HG03135 (cell line): ENCODE measurements around the gene KCNAB2.
A peak's percentile ranks its signal among the peaks of the same experiment; 100 is the strongest.

Experiments used
- ATAC-seq: cut with Tn5 transposase; IDR thresholded peaks from one replicate; pipeline ENCODE4 v1.9.1; 2021; ENCODE audit warnings: mild to moderate bottlenecking, moderate library complexity; ENCODE audit not compliant: unreplicated experiment

KCNAB2 gene

DNA sequence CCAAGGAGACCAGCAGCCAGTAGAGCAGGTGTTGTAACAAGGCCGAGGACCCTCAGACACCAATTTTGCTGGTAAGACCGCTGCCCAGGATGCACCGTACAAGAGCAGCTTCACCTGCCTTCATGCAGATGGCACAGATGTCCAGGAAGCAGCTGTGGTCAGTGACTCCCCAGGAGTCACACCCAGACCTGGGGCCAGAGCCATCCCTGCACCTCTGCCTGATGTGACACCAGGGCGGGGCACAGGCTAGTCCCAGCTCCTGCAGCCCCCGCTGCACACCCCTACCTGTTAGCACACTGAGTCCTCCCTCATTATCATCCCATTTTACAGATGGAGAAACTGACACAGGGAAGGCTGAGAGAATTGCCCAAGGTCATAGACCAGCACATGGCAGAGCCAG is 16.3 kb upstream of the KCNAB2 start:
- no peak for ATAC-seq

GRCh38 chr1:6030132-6030531 is 15.6 kb upstream of the KCNAB2 start:
- ATAC-seq = no peak

DNA sequence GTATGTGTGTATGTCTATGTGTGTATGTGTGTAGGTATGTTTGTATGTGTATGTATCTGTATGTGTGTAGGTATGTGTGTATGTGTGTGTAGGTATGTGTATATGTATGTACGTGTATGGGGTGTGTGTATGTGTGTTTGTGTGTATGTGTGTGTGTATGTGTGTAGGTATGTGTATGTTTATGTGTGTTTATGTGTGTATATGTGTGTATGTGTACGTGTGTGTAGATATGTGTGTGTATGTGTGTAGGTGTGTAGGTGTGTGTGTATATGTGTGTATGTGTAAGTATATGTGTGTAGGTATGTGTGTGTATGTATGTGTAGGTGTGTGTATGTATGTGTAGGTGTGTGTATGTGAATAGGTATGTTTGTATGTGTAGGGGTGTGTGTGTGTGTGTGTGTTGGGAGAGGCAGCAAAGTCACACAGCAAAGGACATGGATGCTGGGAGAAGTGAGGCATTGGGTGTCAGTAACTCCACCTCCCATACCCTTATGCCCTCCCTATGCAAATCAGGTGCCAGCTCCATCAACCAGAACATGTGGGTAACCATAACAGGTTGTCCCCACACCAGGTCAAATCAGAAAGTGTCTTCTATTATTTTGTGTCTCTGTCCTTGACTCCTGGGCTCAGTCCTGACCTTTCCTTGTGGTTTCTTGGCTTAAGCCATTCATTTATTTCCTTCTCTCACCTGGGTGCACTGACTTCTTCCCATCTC is 15.0 kb upstream of the KCNAB2 start:
- no peak for ATAC-seq

DNA sequence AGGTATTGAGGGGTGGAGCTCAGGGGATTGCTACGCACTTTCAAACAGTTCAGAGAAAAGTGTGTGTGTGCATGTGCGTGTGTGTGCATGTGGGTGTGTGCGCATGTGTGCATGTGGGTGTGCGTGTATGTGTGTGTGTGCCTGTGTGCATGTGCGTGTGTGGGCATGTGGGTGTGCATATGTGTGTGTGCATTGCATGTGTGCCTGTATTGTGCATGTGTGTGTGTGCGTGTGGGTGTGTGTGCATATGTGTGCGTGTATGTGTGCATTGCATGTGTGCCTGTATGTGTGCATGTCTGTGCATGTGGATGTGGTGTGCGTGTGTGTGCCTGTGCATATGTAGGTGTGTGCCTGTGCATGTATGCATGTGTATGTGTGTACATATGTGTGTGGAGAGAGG is 12.6 kb upstream of the KCNAB2 start:
- no peak for ATAC-seq

GRCh38 chr1:6033986-6034749 is 11.5 kb upstream of the KCNAB2 start:
- ATAC-seq = no peak

GRCh38 chr1:6034750-6035096 is 11.0 kb upstream of the KCNAB2 start:
- no peak for ATAC-seq

- ATAC-seq = no peak
These were observed 10.4 kb upstream of the KCNAB2 start for GRCh38 chr1:6035303-6035702.

GRCh38 chr1:6035719-6036118 is 10.0 kb upstream of the KCNAB2 start:
- no peak for ATAC-seq

GRCh38 chr1:6037338-6037762 is 8.3 kb upstream of the KCNAB2 start:
- ATAC-seq = peak; percentile 76

- no peak for ATAC-seq
These were observed 7.1 kb upstream of the KCNAB2 start for GRCh38 chr1:6038603-6039002.

DNA sequence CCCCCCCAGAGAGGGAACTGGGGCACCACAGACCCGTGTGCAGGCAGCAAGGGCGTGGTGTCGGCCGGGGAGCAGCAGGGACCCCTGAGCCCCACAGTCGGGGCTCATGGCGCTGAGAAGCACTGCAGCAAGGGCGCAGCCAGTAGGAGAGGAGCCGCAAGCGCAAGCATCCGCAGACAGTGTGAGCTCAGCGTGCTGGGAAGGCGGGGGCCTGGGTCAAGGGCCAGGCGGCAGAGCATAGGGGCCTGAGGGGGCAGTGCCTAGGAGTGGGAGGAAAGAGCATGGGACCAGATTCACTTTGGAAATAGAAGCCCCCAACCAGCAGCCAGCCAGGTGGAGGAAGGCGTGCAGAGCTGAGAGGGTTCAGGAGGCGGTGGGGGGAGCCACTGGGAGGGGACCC is 6.7 kb upstream of the KCNAB2 start:
- no peak for ATAC-seq

GRCh38 chr1:6040444-6040843 is 5.2 kb upstream of the KCNAB2 start:
- ATAC-seq = no peak

DNA sequence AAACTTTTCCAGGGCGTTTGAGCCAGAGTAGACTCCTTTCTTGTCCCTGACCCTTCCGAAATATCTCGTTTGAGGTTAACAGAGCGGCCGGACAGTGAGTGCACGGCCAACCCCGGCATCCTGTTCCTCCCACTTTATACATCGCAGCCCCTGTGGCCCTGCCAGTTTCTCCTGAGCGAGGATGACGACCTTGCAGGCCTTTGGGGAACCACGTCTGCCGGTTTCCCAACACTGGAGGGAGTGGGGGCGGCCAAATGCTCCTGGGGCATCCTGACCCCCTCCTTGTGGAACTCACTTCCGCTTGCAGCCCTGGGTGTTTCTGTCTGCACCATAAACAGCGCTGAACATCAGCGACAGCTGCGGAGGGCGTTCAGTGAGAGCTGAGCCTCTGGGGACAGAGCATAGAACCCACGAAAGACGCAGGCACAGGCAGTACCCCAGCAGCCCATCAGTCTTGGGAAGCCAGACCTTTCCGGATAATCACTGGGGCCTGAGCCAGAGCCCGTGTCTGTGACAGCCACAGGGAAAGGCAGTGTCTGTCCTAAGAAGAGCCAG is 4.8 kb upstream of the KCNAB2 start:
- ATAC-seq = no peak

GRCh38 chr1:6041432-6042062 is 4.1 kb upstream of the KCNAB2 start:
- no peak for ATAC-seq

DNA sequence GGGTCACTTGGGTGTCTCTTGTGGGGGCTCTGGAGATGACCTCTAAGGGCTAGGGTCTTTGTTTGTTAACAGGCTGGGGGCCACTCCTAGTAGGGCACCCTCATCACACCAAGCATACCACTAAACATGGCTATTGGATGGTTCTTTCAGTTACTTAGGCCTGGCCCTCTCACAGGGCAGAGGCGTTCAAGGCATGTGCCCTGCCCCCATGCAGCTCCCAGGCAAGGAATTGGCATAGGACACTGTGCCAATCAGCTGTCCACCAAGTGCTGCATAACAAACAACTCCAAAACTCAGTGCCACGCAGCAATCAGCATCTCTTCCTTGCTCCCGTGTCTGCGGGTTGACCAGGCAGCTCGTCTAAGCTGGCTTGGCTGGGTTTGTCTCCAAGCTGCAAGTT is 2.1 kb upstream of the KCNAB2 start:
- no peak for ATAC-seq

- ATAC-seq = no peak
These were observed 1.1 kb upstream of the KCNAB2 start for GRCh38 chr1:6044481-6045109.

DNA sequence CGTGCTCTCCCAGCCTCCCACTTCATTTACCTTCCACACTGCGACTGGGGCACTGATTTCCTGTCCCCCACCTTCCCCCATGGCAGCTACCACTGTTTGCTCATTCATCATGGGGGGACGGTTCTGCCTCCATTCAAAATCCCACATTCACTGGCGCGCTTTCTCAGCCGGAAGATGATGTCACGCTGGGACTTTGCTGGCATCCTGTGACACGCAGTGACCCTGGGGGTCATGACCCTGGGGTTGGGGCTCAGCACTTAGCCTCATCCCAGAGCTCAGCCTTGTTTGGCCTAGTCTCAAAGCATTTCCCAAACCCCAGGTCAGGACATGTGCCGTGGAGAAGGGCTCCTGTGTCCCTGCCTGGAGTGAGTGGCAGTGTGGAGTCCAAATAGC is 582 bp upstream of the KCNAB2 start:
- no peak for ATAC-seq

DNA sequence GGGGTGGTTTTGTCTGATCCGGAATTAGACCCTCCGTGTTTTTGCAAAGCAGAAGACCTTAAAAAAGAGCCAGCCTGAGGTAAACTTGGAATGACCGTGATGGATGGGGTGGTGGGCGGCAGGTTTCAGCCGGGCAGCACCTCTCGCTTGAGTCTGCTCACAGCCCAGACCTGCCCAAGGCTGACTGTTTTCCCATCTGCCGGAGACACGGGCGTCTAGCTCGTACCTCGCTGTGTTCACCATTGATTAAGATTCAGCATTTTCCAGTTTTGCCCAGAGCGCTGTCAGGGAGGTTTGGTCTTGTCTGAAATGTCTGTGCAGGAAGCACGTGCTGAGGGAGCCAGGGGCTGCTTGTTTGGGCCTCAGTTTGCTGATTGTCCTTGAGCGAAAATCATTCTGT is 591 bp downstream of the KCNAB2 start:
- ATAC-seq = no peak

GRCh38 chr1:6048179-6048867 is 2.6 kb downstream of the KCNAB2 start:
- ATAC-seq = no peak

DNA sequence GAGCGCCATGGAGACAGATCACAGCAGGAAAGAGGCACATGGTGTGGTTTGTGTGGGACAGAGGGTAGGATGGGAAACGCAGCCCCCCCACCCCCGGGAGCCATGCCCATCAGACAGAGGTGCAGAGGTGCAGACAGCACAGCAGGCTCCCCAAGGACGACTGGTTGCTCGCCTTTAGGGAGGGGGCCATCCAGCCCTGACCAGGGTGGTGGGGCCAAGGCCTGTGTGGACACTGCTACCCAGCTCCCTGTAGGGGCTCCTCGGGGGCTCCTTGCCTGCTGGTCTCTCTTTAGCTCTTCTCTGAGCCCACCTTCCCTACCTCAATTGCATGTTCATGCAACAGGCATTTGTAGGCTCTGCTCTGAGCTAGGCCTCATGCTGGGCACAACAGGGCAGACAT is 3.7 kb downstream of the KCNAB2 start:
- ATAC-seq = no peak

- ATAC-seq = no peak
These were observed 5.7 kb downstream of the KCNAB2 start for GRCh38 chr1:6051423-6051822.
